Left lobe of liver (tissue), 2 donors: ENCODE results near the gene KCNIP4. TPM values are rescaled to one million over a fixed set of nuclear protein-coding genes. Genes with fewer than 3 reads are reported as not detected.
"Not testable (repeated sequence)": the region's sequence is repeated elsewhere in the genome, so short reads cannot be mapped to it uniquely, and the experiment has no call there.

Experiments used
- ATAC-seq: fragments of 200-7000 bp; cut with Tn5 transposase; one replicate; pipeline ENCODE4 v1.9.1; 2020; ENCODE audit warnings: mild to moderate bottlenecking, moderate library complexity
- DNase-seq: peaks from one replicate; pipeline ENCODE4 v3.0.0-alpha.2; 2020; ENCODE audit warnings: low spot score
- total RNA-seq: library from RNA; stranded (reverse); gene quantifications from one replicate; pipeline ENCODE4 v1.2.1, GENCODE V29; 2021
- donor health status: DM: no; HTN: no; CAD: no; lungs with moderate emphysema.
- donor health status: DM: no; HTN: yes; CAD: no.

The KCNIP4 gene
- total RNA-seq, 1 donor from 2014 or later: not detected

- ATAC-seq: no peak
- DNase-seq: no peak
Observed at GRCh38 chr4:21385706-21386105, 562.9 kb downstream of the KCNIP4 start.

GRCh38 chr4:21384609-21385008, 564.0 kb downstream of the KCNIP4 start:
- ATAC-seq: no peak
- DNase-seq: no peak

- ATAC-seq: no peak
- no peak for DNase-seq
Observed at GRCh38 chr4:21380861-21381260, 567.7 kb downstream of the KCNIP4 start.

- ATAC-seq: no peak
Observed at GRCh38 chr4:21377046-21377445, 571.5 kb downstream of the KCNIP4 start.

GRCh38 chr4:21376176-21376575, 572.4 kb downstream of the KCNIP4 start:
- DNase-seq: no peak
- no peak for ATAC-seq

More at GRCh38 chr4:21377046-21377445, 571.5 kb downstream of the KCNIP4 start:
- DNase-seq: no peak

GRCh38 chr4:21374641-21375368, 573.8 kb downstream of the KCNIP4 start:
- ATAC-seq: no peak
- no peak for DNase-seq

- ATAC-seq (no peak), DNase-seq (no peak)
Observed at GRCh38 chr4:21367567-21367966, 581.0 kb downstream of the KCNIP4 start.

GRCh38 chr4:21366840-21367239, 581.7 kb downstream of the KCNIP4 start:
- DNase-seq (no peak), ATAC-seq (no peak)

GRCh38 chr4:21366312-21366711, 582.3 kb downstream of the KCNIP4 start:
- DNase-seq: no peak
- no peak for ATAC-seq

GRCh38 chr4:21363701-21364100, 584.9 kb downstream of the KCNIP4 start:
- ATAC-seq: no peak

GRCh38 chr4:21352354-21352753, 596.2 kb downstream of the KCNIP4 start:
- ATAC-seq, DNase-seq: not testable (repeated sequence)

More at GRCh38 chr4:21363701-21364100, 584.9 kb downstream of the KCNIP4 start:
- DNase-seq: no peak

- ATAC-seq (no peak), DNase-seq (no peak)
Observed at GRCh38 chr4:21347142-21347541, 601.4 kb downstream of the KCNIP4 start.

GRCh38 chr4:21327976-21328700, 620.4 kb downstream of the KCNIP4 start:
- DNase-seq: no peak
- no peak for ATAC-seq

GRCh38 chr4:21320034-21320433, 628.5 kb downstream of the KCNIP4 start:
- ATAC-seq (no peak), DNase-seq (no peak)

GRCh38 chr4:21307709-21308108, 640.9 kb downstream of the KCNIP4 start:
- no peak for DNase-seq
- ATAC-seq: no peak

GRCh38 chr4:21304540-21304887, 644.1 kb downstream of the KCNIP4 start:
- DNase-seq: no peak

GRCh38 chr4:21290562-21290961, 658.0 kb downstream of the KCNIP4 start:
- ATAC-seq (no peak), DNase-seq (no peak)

More at GRCh38 chr4:21304540-21304887, 644.1 kb downstream of the KCNIP4 start:
- ATAC-seq: no peak

GRCh38 chr4:21276046-21276445, 672.5 kb downstream of the KCNIP4 start:
- DNase-seq (no peak), ATAC-seq (no peak)

GRCh38 chr4:21271439-21272052, 677.0 kb downstream of the KCNIP4 start:
- no peak for DNase-seq

GRCh38 chr4:21248331-21248730, 700.2 kb downstream of the KCNIP4 start:
- ATAC-seq (no peak), DNase-seq (no peak)

More at GRCh38 chr4:21271439-21272052, 677.0 kb downstream of the KCNIP4 start:
- ATAC-seq: no peak

GRCh38 chr4:21242163-21242562, 706.4 kb downstream of the KCNIP4 start:
- DNase-seq: no peak
- ATAC-seq: no peak
